A673 (cell line): ENCODE measurements around the gene APOL5. TPM values are rescaled to one million over a fixed set of nuclear protein-coding genes. Genes with fewer than 3 reads are reported as not detected.

Experiments
- BruUV-seq: library from RNA; stranded (reverse); fragments of 400-500 nt; replicated peaks from 2 replicates; lab custom pipeline; 2021; lab: Mats Ljungman, UMichigan
- CTCF ChIA-PET: fragments of 300-600 bp; sonication (Branson Sonifier 250); formaldehyde crosslinking; loops from one replicate; lab custom pipeline; 2022; ENCODE audit warnings: antibody characterized with exemption; lab: Charles Lee
- POLR2A ChIA-PET: fragments of 300-600 bp; sonication (Branson Sonifier 250); formaldehyde crosslinking; loops from one replicate; lab custom pipeline; 2022; ENCODE audit warnings: antibody characterized with exemption; ENCODE audit not compliant: low non-redundant PET; lab: Charles Lee
- DNase-seq: peaks from one replicate; pipeline ENCODE4 v3.0.0-alpha.2; 2015; ENCODE audit warnings: low spot score
- H3K27ac ChIP-seq: fragments of 200-600 bp; sonication (generic); 2 replicates; pipeline ENCODE4 v1.5.1; 2016; ENCODE audit warnings: mixed run types, low read depth, mild to moderate bottlenecking, mixed read lengths, antibody characterized with exemption, low read length; ENCODE audit not compliant: poor library complexity, severe bottlenecking
- H3K27me3 ChIP-seq: fragments of 200-600 bp; sonication (generic); replicated peaks from 2 replicates; pipeline ENCODE4 v1.6.1; 2017; ENCODE audit warnings: mixed run types, low read depth, mild to moderate bottlenecking, mixed read lengths, antibody characterized with exemption, low read length; ENCODE audit not compliant: insufficient read depth, poor library complexity
- H3K36me3 ChIP-seq: fragments of 200-600 bp; sonication (generic); 2 replicates; pipeline ENCODE4 v1.6.1; 2016; ENCODE audit warnings: mixed run types, mild to moderate bottlenecking, mixed read lengths, antibody characterized with exemption, low read length; ENCODE audit not compliant: insufficient read depth, poor library complexity, severe bottlenecking
- H3K4me1 ChIP-seq: fragments of 200-600 bp; sonication (generic); 2 replicates; pipeline ENCODE4 v1.6.1; 2017; ENCODE audit warnings: mixed run types, mild to moderate bottlenecking, mixed read lengths, antibody characterized with exemption, low read length; ENCODE audit not compliant: insufficient read depth, poor library complexity, severe bottlenecking
- H3K4me3 ChIP-seq: fragments of 200-600 bp; sonication (generic); 2 replicates; pipeline ENCODE4 v1.5.1; 2016; ENCODE audit warnings: low read depth, mixed run types, mild to moderate bottlenecking, mixed read lengths, low read length; ENCODE audit not compliant: poor library complexity, severe bottlenecking
- H3K9me3 ChIP-seq: fragments of 200-600 bp; sonication (generic); 2 replicates; pipeline ENCODE4 v1.6.1; 2016; ENCODE audit warnings: mixed run types, low read depth, mild to moderate bottlenecking, mixed read lengths, antibody characterized with exemption, low read length; ENCODE audit not compliant: poor library complexity, severe bottlenecking
- EZH2 ChIP-seq: fragments of 200-600 bp; sonication (generic); IDR thresholded peaks from 2 replicates; pipeline ENCODE4 v1.6.1; 2017; ENCODE audit warnings: borderline replicate concordance, low read depth, mild to moderate bottlenecking, mixed read lengths, antibody characterized with exemption, low read length; ENCODE audit not compliant: poor library complexity, severe bottlenecking
- intact Hi-C: fragments of 100-400 bp; cut with micrococcal nuclease; formaldehyde crosslinking; loops from one replicate; pipeline ENCODE4 v1.10.0; 2022; ENCODE audit not compliant: unreplicated experiment
- total RNA-seq: library from RNA; stranded (reverse); gene quantifications from 2 replicates; pipeline ENCODE4 v1.2.3, GENCODE V29; 2021
- TF ChIP-seq, protein P1 (sequence below): fragments of 300-800, 200-600 bp; sonication (generic); conservative IDR thresholded peaks from 2 replicates; pipeline ENCODE4 v1.5.1; 2017; ENCODE audit warnings: low read depth, mild to moderate bottlenecking, antibody characterized with exemption, low read length, moderate library complexity, mixed read lengths

Gene APOL5
- total RNA-seq, 1 experiment from 2014 or later: not detected

DNA sequence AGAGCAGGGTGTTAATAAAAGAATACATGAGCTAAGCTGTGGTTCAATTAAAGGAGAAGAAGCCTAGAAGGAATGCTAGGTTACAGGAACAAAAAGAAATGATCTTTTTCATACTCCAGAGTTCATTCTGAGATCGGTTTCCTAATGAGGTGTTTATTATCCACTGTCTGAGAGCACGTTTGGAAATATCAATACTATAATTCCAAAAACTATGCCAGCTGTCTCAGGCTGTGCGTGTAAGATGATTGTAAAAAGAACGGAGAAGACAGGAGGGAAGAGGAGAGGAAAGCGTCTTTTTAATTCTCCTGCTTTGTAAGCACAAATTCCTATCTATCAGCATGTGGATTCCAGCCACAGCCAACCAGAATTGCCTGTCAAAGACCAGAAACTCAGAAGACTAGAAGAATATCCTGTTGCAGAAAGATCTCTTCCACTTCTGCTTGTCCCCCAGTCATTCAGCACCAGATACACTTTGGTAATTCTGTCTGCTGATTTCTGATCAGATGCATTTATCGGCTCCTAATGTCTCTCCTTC is 25.7 kb downstream of the APOL5 start:
- ChIA-PET POLR2A (no interaction called here), CTCF (no interaction called here)
- Histone ChIP-seq H3K4me3 (no peak overlapping the region), H3K27me3 (no peaks in the 10 kb centered on the region), H3K27ac (no peak overlapping the region), H3K4me1 (peaks cover 7% of the 10 kb centered on the region), H3K9me3 (no peaks in the 10 kb centered on the region), H3K36me3 (peaks cover 33% of the 10 kb centered on the region)
- intact Hi-C loops: no loop called here
- DNase-seq: no peak
- BruUV-seq: no TSS peak
- TF ChIP-seq, protein P1, sequence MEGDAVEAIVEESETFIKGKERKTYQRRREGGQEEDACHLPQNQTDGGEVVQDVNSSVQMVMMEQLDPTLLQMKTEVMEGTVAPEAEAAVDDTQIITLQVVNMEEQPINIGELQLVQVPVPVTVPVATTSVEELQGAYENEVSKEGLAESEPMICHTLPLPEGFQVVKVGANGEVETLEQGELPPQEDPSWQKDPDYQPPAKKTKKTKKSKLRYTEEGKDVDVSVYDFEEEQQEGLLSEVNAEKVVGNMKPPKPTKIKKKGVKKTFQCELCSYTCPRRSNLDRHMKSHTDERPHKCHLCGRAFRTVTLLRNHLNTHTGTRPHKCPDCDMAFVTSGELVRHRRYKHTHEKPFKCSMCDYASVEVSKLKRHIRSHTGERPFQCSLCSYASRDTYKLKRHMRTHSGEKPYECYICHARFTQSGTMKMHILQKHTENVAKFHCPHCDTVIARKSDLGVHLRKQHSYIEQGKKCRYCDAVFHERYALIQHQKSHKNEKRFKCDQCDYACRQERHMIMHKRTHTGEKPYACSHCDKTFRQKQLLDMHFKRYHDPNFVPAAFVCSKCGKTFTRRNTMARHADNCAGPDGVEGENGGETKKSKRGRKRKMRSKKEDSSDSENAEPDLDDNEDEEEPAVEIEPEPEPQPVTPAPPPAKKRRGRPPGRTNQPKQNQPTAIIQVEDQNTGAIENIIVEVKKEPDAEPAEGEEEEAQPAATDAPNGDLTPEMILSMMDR: no peak
- no peak for TF ChIP-seq EZH2

DNA sequence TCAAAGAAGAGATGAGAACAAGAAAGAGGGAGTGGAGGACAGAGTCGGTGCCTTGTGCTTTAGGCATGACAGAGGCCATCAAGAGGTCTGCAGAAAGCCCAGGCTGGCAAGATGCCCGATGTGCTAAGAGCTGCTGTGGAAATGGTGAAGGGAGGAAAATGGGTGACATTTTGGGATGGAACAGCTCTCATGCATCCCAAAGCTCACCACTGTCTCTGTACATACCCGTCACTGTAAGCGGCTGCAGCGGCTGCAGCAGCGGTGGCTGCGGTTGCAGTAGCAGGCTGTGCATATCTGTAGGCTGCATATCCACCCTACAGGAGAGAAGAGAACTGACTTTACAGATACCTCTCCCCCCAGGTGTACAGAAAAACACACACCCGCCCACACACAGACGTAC is 28.6 kb downstream of the APOL5 start:
- ChIA-PET CTCF (no interaction called here), POLR2A (no interaction called here)
- Histone ChIP-seq H3K4me1 (peaks cover 35% of the 10 kb centered on the region), H3K27ac (no peak overlapping the region), H3K36me3 (peaks cover 33% of the 10 kb centered on the region), H3K4me3 (no peak overlapping the region), H3K9me3 (no peaks in the 10 kb centered on the region), H3K27me3 (no peaks in the 10 kb centered on the region)
- no peak for TF ChIP-seq EZH2
- intact Hi-C loops: no loop called here
- DNase-seq: no peak
- BruUV-seq: no TSS peak

DNA sequence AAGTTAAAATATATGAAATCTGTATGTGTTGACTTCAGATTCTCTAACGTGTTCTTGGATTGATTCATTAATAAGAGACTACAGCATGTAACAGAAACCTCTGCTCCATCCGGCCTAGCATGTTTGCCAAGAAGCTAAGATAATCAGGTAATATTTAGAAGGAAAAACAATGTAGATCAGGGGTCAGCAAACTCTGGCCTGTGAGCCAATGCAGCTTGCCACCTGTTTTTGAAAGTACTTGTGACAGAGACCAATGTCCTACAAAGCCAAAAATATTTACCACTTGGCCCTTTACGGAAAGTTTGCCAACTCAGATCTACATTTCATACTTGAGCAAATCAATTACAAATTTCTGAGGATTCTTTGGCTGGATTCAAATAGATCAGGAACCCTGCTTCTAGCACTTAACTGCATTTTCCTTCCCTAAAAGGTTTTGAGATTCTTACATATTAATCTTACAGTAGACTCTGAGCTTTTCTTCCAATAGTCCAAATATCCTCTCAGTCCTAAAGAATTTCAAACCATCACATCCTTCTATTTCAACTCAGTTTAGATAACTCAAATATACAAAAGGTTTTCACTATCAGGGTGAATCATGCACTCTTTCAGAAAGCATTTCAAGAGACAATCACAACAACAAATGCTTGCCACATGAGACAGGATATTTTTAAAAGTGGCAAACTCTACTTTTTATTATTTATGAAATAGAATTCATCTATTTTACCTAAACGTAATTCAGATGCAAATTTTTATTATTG is 29.5 kb downstream of the APOL5 start:
- BruUV-seq: no TSS peak
- ChIA-PET CTCF (no interaction called here), POLR2A (no interaction called here)
- Histone ChIP-seq H3K4me3 (no peak overlapping the region), H3K36me3 (peaks cover 30% of the 10 kb centered on the region), H3K27ac (peak overlapping the region; percentile 2), H3K4me1 (peaks cover 36% of the 10 kb centered on the region), H3K9me3 (no peaks in the 10 kb centered on the region), H3K27me3 (no peaks in the 10 kb centered on the region)
- TF ChIP-seq, protein P1: no peak
- no peak for TF ChIP-seq EZH2
- intact Hi-C loops: no loop called here
- DNase-seq: no peak

DNA sequence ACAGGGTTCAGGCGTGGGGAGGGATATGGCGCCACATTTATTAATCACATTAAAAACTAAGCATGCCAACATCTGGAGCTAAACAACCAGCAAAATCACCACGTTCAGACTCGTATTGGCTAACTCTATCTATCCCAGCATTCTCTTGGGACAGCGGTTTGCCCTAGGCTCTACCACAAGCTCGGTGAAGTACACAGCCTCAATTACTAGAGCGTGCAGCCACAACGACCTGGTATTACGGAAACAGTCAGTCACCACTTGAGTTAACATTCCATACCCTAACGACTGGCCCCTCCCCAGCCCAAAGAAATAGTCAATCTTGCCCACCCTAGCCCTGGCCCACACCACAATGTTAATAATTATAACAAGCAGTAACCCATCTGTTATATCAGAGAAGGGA is 32.1 kb downstream of the APOL5 start:
- H3K9me3 ChIP-seq: no peaks in the 10 kb centered on the region
- ChIA-PET POLR2A (no interaction called here), CTCF (no interaction called here)
- H3K4me3 ChIP-seq: no peak overlapping the region
- peak; percentile 35 for DNase-seq
- H3K4me1 ChIP-seq: peaks cover 42% of the 10 kb centered on the region
- intact Hi-C loops: no loop called here
- TF ChIP-seq EZH2: no peak
- TF ChIP-seq, protein P1: no peak
- peaks cover 10% of the 10 kb centered on the region for H3K36me3 ChIP-seq
- H3K27ac ChIP-seq: peak overlapping the region; percentile 1
- H3K27me3 ChIP-seq: no peaks in the 10 kb centered on the region
- BruUV-seq: no TSS peak
